Pancreas (tissue), 10 donors: ENCODE data around the gene ITPRID1. TPM values are rescaled to one million over a fixed set of nuclear protein-coding genes. Genes with fewer than 3 reads are reported as not detected.

ENCODE experiments used
- ATAC-seq, 4 donors: fragments of 200-7000 bp; cut with Tn5 transposase; one replicate each; pipeline versions ENCODE4 v1.8.0 to v1.9.1; 2020; ENCODE audit warnings: mild to moderate bottlenecking in 4 of 4, moderate library complexity in 4 of 4
- DNase-seq, 6 donors: peaks; one replicate each; pipeline ENCODE4 v3.0.0-alpha.2; 2020
- FAIRE-seq: peaks from 2 replicates; lab custom pipeline; 2012; peaks lifted over from hg19 to GRCh38; lab: Jason Lieb, UNC
- H3K27ac ChIP-seq, 4 donors: fragments of 200-600 bp; sonication (generic); 1 replicate in 3 of 4; 2 replicates in 1 of 4; pipeline versions ENCODE4 v1.5.0 to v1.8.0; 2020
- H3K27me3 ChIP-seq, 4 donors: fragments of 200-600 bp; one replicate each; pipeline ENCODE4 v1.8.0; 2021
- H3K36me3 ChIP-seq, 3 donors: fragments of 200-600 bp; sonication (generic) in 1 of 3; one replicate each; pipeline versions ENCODE4 v1.5.0 to v1.8.0; 2020 to 2021
- H3K4me1 ChIP-seq, 3 donors: fragments of 200-600 bp; one replicate each; pipeline ENCODE4 v1.8.0; 2021
- H3K4me3 ChIP-seq, 4 donors: fragments of 200-600 bp; sonication (generic) in 2 of 4; one replicate each; pipeline versions ENCODE4 v1.5.0 to v1.8.0; 2020 to 2021
- H3K9me3 ChIP-seq, 4 donors: fragments of 200-600 bp; one replicate each; pipeline ENCODE4 v1.8.0; 2021
- WGBS, 2 donors: extraction: QIAGEN DNeasy Blood & Tissue Kit; methylation state at CpG; one replicate each; pipeline ENCODE4 v1.1.7; 2013; 5-methylcytosine and 5-hydroxymethylcytosine counted together
- intact Hi-C, 3 donors: fragments of 100-400 bp; cut with DNase I; formaldehyde crosslinking; loops; one replicate each; pipeline versions ENCODE4 v1.11.1 to v1.14.2; 2022
- polyA plus RNA-seq, 2 donors: library from polyadenylated mRNA; stranded (reverse); fragments of 200-250 nt; gene quantifications; one replicate each; pipeline ENCODE4 v1.2.3, GENCODE V29; 2013
- total RNA-seq, 6 donors: library from RNA; stranded (reverse); fragmentation: NEBNext Ultra II Directional in 4 of 6; extraction: Animal tissue kit (Norgen Biotek cat#: 25700) in 4 of 6; gene quantifications; one replicate each; pipeline versions ENCODE4 v1.2.1 to v1.2.4, GENCODE V29; 2021 to 2023
- TF ChIP-seq, protein P1 (sequence below), 4 donors: fragments of 200-600 bp; sonication (generic) in 3 of 4; IDR thresholded peaks; one replicate each; pipeline versions ENCODE4 v1.5.0 to v1.8.0; 2021; ENCODE audit warnings: antibody characterized with exemption in 4 of 4
- donor health status: healthy with polysubstance abuse.
- donor health status: DM: no; HTN: no; CAD: no; lungs with moderate emphysema.
- donor health status: DM: no; HTN: no; CAD: no.
- donor health status: control.
- donor health status: control.
- donor health status: Bipolar disorder and iron deficiency.
- donor health status: DM: yes; HTN: yes; CAD: no.
- donor health status: DM: no; HTN: no; CAD: no.
- donor health status: DM: no; HTN: no; CAD: no.
- donor health status: DM: yes; HTN: yes; CAD: no.

Gene ITPRID1
- total and polyA plus RNA-seq, 8 donors: 0.02 to 0.72 (median 0.07) TPM; not detected in 2

DNA sequence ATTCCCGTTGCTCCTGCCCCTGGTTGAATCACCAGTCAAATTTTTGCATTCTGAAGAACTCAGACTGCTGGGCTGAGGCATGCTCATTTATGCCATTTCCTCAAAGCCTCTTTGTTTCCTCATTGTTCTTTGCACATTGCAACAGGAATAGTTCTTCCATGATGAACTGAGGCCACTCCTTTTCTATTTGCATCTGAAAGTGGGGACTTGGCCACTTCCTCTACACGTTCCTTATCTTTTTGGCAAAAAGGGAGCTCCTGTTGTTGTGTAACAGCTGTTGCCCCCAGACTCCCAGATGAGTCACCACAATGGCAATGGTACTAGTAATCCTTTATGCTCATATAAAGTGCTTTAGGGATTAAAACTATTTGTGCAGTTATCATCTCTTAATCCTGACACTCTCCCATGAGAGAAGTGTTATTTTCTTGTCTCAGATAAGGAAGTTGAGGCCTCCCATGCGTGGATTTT lies 20.1 kb upstream of the ITPRID1 start:
- Histone ChIP-seq H3K36me3 (no peaks in the 10 kb centered on the region), H3K4me1 (peaks cover 0 to 4% (median 0%) of the 10 kb centered on the region in 3 donors), H3K9me3 (no peaks in the 10 kb centered on the region), H3K27ac (peak overlapping the region in 3 of 4 donors; percentile 34 to 75 (median 51)), H3K27me3 (no peaks in the 10 kb centered on the region), H3K4me3 (no peak overlapping the region)
- DNase-seq (peak in 2 of 6 donors; percentile 13 to 22), FAIRE-seq (no peak), ATAC-seq (peak; percentile 38 to 89 (median 78))
- TF ChIP-seq, protein P1, sequence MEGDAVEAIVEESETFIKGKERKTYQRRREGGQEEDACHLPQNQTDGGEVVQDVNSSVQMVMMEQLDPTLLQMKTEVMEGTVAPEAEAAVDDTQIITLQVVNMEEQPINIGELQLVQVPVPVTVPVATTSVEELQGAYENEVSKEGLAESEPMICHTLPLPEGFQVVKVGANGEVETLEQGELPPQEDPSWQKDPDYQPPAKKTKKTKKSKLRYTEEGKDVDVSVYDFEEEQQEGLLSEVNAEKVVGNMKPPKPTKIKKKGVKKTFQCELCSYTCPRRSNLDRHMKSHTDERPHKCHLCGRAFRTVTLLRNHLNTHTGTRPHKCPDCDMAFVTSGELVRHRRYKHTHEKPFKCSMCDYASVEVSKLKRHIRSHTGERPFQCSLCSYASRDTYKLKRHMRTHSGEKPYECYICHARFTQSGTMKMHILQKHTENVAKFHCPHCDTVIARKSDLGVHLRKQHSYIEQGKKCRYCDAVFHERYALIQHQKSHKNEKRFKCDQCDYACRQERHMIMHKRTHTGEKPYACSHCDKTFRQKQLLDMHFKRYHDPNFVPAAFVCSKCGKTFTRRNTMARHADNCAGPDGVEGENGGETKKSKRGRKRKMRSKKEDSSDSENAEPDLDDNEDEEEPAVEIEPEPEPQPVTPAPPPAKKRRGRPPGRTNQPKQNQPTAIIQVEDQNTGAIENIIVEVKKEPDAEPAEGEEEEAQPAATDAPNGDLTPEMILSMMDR (IDR thresholded peaks at IDR 0.05): no peak
- WGBS, 2 donors: 27 to 35% methylated on average over 3 of the region's 3 CpGs
- intact Hi-C loops: no loop called here

DNA sequence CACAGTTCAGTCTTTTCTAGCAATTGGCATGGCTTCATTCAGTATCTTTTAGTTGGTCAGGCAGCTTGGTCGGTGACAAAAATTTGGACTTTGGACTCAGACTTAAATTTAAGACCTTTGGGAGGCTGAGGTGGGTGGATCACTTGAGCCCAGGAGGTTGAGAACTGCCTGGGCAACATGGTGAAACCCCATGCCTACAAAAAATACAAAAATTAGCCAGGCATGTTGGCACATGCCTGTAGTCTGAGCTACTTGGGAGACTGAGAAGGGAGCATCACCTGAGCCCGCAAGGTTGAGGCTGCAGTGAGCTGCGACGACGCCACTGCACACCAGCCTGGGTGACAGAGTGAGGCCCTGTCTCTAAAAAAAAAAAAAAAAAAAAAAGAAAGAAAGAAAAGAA lies 19.5 kb upstream of the ITPRID1 start:
- H3K27ac ChIP-seq: peak overlapping the region in 3 of 4 donors; percentile 34 to 73 (median 51)

DNA sequence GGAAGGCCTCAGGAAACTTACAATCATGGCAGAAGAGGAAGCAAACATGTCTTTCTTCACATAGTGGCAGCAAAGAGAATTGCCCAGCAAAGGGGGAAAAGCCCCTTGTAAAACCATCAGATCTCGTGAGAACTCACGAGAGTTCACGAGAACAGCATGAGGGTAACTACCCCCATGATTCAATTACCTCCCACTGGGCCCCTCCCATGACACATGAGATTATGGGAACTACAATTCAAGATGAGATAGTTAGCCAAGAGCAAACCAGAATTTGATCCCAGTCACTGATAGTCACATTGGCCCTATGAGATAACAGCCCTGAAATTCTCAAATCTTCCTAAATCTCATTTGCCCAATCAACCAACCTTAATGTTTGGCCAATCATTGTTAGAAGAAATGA lies 18.2 kb upstream of the ITPRID1 start:
- H3K36me3 ChIP-seq: no peaks in the 10 kb centered on the region
- ATAC-seq (no peak), DNase-seq (no peak), FAIRE-seq (no peak)
- peaks cover 0 to 12% (median 10%) of the 10 kb centered on the region in 3 donors for H3K4me1 ChIP-seq
- no peaks in the 10 kb centered on the region for H3K27me3 ChIP-seq
- TF ChIP-seq, protein P1 (IDR thresholded peaks at IDR 0.05): no peak
- no peaks in the 10 kb centered on the region for H3K9me3 ChIP-seq
- intact Hi-C loops: no loop called here
- no peak overlapping the region for H3K4me3 ChIP-seq
- WGBS, 2 donors: 81 to 84% methylated on average over 3 of the region's 3 CpGs
- no peak overlapping the region for H3K27ac ChIP-seq

More for the DNA sequence above, 19.5 kb upstream of the ITPRID1 start:
- H3K4me1 ChIP-seq: peaks cover 0 to 4% (median 0%) of the 10 kb centered on the region in 3 donors
- H3K4me3 ChIP-seq: no peak overlapping the region
- TF ChIP-seq, protein P1 (IDR thresholded peaks at IDR 0.05): no peak
- 73 to 76% methylated on average over 5 of the region's 5 CpGs for WGBS, 2 donors
- no peak for FAIRE-seq
- no peak for ATAC-seq
- no peak for DNase-seq
- H3K9me3 ChIP-seq: no peaks in the 10 kb centered on the region
- H3K27me3 ChIP-seq: no peaks in the 10 kb centered on the region
- no peaks in the 10 kb centered on the region for H3K36me3 ChIP-seq
- intact Hi-C loops: no loop called here

DNA sequence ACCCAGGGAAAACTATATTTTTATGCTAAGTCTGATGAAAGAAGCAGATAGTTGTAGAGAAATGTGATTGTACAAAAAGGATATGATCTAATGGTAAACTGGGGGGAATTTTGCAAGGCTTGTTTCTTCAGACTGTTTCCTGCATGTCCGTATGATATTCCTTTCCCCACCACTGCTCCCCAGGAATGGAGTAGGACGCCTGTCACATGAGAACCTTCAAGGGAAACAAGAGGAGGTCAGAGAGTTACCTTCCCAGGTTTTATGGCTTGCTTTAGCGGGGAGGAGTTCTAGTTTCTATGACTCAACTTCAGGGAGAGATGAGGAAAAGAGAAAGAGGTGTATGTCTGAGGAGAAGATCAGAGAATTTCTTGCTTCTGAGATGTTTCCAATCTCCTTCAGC lies 16.4 kb upstream of the ITPRID1 start:
- H3K36me3 ChIP-seq: no peaks in the 10 kb centered on the region
- H3K27me3 ChIP-seq: no peaks in the 10 kb centered on the region
- peaks cover 0 to 14% (median 12%) of the 10 kb centered on the region in 3 donors for H3K4me1 ChIP-seq
- no peak for ATAC-seq
- no peak for FAIRE-seq
- H3K27ac ChIP-seq: no peak overlapping the region
- H3K4me3 ChIP-seq: no peak overlapping the region
- 39 to 76% methylated on average over 3 of the region's 3 CpGs for WGBS, 2 donors
- H3K9me3 ChIP-seq: no peaks in the 10 kb centered on the region
- intact Hi-C loops: no loop called here
- DNase-seq: no peak
- TF ChIP-seq, protein P1 (IDR thresholded peaks at IDR 0.05): no peak

DNA sequence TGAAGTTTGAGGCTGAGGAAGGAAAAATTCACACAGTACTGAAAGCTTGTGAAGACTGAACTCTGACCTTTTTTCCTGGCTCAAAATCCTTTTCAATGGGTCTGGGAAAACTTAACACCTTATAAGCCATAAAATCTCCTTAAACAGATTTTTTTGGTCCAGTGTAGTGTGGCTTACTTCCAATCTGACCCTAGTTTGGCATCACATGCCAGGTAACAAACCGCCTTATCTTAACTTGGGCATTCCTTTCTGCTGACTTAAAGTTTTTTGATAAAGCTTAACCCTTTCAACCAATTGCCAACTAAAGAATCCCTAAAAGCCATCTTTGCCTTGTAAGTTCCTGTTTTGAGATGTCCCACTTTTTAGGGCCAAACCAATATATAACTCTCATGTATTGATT lies 13.2 kb upstream of the ITPRID1 start:
- 4 to 9% methylated on average over 1 of the region's 1 CpG for WGBS, 2 donors
- intact Hi-C loops: no loop called here
- TF ChIP-seq, protein P1 (IDR thresholded peaks at IDR 0.05): no peak
- Histone ChIP-seq H3K4me1 (peaks cover 0 to 12% (median 10%) of the 10 kb centered on the region in 3 donors), H3K9me3 (no peaks in the 10 kb centered on the region), H3K27ac (peak overlapping the region in 1 of 4 donors; percentile 50), H3K27me3 (no peaks in the 10 kb centered on the region), H3K4me3 (no peak overlapping the region), H3K36me3 (no peaks in the 10 kb centered on the region)
- no peak for DNase-seq
- FAIRE-seq: no peak
- peak; percentile 43 to 87 (median 60) for ATAC-seq
